ENCODE data around the gene JAGN1.

JAGN1 gene

DNA sequence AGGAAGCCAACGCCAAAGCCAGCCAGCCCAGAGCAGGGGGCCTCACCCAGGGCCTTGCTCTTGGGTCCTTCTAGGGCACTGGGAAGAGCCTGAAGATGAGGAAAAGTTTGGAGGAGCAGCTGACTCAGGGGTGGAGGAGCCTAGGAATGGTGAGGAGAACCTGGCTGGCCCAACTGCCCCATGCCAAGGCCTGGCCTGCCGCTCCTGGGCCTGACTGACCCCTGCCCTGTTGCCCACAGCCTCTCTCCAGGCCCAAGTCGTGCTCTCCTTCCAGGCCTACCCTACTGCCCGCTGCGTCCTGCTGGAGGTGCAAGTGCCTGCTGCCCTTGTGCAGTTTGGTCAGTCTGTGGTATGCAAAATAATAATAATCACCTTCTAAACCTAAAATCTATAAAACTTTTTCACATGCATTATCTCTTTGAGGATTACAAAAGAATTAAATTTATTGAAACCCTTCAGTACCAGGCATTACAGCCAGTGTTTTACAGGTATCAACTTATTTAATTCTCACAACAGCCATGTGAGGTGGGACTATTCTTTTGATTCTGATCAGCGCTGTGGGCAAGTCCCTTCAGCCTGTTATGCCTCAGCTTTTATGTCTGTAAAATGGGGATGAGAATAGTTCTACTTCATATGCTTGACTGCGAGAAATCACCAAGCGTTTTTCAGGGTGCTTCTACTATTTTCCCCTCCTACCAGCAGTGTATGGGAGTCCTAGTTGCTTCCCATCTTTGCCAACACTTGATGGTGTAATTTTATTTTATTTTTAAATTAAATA lies 28.0 kb downstream of the JAGN1 start:
- TF ChIP-seq EGR1 (IDR thresholded peaks at IDR 0.05) (no peak), FOXM1 (IDR thresholded peaks at IDR 0.05; ENCODE audit: borderline replicate concordance, low read depth) (no peak), CREB1 (IDR thresholded peaks at IDR 0.05; ENCODE audit: low read depth) (no peak), RAD21 (IDR thresholded peaks at IDR 0.05; ENCODE audit: low read depth) (no peak), EP300 (IDR thresholded peaks at IDR 0.05; ENCODE audit: borderline replicate concordance) (no peak), TAF1 (IDR thresholded peaks at IDR 0.05; ENCODE audit: low read depth) (no peak), TCF12 (IDR thresholded peaks at IDR 0.05; ENCODE audit: low read depth) (no peak)
- TF ChIP-seq, protein P1, sequence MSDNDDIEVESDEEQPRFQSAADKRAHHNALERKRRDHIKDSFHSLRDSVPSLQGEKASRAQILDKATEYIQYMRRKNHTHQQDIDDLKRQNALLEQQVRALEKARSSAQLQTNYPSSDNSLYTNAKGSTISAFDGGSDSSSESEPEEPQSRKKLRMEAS (IDR thresholded peaks at IDR 0.05), result no peak
- TF ChIP-seq, protein P2, sequence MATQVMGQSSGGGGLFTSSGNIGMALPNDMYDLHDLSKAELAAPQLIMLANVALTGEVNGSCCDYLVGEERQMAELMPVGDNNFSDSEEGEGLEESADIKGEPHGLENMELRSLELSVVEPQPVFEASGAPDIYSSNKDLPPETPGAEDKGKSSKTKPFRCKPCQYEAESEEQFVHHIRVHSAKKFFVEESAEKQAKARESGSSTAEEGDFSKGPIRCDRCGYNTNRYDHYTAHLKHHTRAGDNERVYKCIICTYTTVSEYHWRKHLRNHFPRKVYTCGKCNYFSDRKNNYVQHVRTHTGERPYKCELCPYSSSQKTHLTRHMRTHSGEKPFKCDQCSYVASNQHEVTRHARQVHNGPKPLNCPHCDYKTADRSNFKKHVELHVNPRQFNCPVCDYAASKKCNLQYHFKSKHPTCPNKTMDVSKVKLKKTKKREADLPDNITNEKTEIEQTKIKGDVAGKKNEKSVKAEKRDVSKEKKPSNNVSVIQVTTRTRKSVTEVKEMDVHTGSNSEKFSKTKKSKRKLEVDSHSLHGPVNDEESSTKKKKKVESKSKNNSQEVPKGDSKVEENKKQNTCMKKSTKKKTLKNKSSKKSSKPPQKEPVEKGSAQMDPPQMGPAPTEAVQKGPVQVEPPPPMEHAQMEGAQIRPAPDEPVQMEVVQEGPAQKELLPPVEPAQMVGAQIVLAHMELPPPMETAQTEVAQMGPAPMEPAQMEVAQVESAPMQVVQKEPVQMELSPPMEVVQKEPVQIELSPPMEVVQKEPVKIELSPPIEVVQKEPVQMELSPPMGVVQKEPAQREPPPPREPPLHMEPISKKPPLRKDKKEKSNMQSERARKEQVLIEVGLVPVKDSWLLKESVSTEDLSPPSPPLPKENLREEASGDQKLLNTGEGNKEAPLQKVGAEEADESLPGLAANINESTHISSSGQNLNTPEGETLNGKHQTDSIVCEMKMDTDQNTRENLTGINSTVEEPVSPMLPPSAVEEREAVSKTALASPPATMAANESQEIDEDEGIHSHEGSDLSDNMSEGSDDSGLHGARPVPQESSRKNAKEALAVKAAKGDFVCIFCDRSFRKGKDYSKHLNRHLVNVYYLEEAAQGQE (IDR thresholded peaks at IDR 0.05; ENCODE audit: low read depth), result no peak
- TF ChIP-seq, protein P3, sequence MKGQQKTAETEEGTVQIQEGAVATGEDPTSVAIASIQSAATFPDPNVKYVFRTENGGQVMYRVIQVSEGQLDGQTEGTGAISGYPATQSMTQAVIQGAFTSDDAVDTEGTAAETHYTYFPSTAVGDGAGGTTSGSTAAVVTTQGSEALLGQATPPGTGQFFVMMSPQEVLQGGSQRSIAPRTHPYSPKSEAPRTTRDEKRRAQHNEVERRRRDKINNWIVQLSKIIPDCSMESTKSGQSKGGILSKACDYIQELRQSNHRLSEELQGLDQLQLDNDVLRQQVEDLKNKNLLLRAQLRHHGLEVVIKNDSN (IDR thresholded peaks at IDR 0.05), result no peak

DNA sequence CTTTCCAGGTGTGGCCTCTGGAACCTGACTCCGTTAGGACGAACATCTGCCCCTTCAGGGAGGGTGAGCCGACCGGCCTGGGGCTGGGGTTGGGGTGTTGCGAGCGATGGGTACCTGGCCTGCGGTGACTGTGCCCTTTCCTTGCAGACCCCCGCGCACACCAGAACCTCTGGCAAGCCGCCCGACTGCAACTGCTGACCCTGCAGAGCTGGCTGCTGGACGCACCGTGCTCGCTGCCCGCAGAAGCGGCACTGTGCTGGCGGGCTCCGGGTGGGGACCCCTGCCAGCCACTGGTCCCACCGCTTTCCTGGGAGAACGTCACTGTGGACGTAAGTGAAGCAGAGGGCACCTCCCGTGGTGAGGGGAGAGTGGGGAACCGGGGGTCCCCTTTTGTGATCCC lies 37.7 kb downstream of the JAGN1 start:
- TF ChIP-seq, protein P3 (IDR thresholded peaks at IDR 0.05), result no peak
- TF ChIP-seq TCF12 (IDR thresholded peaks at IDR 0.05; ENCODE audit: low read depth), result no peak
- no peak for TF ChIP-seq TAF1 (IDR thresholded peaks at IDR 0.05; ENCODE audit: low read depth)
- TF ChIP-seq, protein P2 (IDR thresholded peaks at IDR 0.05; ENCODE audit: low read depth), result no peak
- TF ChIP-seq RAD21 (IDR thresholded peaks at IDR 0.05; ENCODE audit: low read depth), result no peak
- TF ChIP-seq NFIC (IDR thresholded peaks at IDR 0.05), result no peak

DNA sequence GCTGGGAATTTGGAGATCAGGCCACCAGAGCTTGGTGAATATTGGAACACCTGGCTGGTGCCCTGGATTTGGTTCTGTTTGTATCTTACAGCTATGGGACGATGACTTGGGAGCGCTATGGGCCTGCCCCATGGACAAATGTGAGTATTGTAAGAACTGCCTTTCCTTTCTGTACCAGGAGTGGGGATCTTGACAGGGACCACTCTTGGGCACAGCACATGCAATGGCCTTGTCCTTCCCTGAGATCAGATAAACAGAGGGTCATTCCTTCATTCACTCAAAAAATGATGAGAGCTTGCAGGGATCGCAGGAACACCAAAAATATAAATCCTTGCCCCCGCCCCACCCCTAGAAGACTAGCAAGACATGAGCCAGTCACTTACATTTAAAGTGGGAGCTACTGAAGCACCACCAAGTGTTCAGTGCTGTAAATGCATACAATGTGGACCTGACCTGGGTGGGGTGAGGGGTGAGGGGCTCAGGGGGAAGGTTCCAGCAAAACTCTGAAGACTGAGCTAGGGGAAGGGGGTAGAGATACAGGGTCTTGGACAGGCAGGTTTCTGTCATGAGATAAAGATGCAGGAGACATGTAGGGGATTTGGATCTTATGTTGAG lies 40.5 kb downstream of the JAGN1 start:
- TF ChIP-seq YY1 (IDR thresholded peaks at IDR 0.05; ENCODE audit: low read depth) (no peak), TAF1 (IDR thresholded peaks at IDR 0.05; ENCODE audit: low read depth) (no peak), RAD21 (IDR thresholded peaks at IDR 0.05; ENCODE audit: low read depth) (peak; percentile 22), NFIC (IDR thresholded peaks at IDR 0.05) (no peak), FOXM1 (IDR thresholded peaks at IDR 0.05; ENCODE audit: borderline replicate concordance, low read depth) (no peak), ZBTB7A (IDR thresholded peaks at IDR 0.05; ENCODE audit: low read depth) (no peak)
- TF ChIP-seq, protein P3 (IDR thresholded peaks at IDR 0.05), result no peak

DNA sequence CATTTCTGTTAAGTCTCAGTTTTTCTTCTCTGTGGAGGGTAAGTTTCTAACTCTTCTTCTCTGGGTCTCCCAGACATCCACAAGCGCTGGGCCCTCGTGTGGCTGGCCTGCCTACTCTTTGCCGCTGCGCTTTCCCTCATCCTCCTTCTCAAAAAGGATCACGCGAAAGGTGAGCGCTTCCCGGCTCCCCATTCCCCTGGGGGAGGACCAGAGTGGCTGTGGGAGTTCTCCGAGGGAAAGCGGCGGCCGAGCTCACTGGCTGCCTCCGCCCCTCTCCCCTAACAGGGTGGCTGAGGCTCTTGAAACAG lies 42.1 kb downstream of the JAGN1 start:
- TF ChIP-seq TCF12 (IDR thresholded peaks at IDR 0.05; ENCODE audit: low read depth), result no peak
- no peak for TF ChIP-seq CREB1 (IDR thresholded peaks at IDR 0.05; ENCODE audit: low read depth)
- TF ChIP-seq YY1 (IDR thresholded peaks at IDR 0.05; ENCODE audit: low read depth), result no peak

DNA sequence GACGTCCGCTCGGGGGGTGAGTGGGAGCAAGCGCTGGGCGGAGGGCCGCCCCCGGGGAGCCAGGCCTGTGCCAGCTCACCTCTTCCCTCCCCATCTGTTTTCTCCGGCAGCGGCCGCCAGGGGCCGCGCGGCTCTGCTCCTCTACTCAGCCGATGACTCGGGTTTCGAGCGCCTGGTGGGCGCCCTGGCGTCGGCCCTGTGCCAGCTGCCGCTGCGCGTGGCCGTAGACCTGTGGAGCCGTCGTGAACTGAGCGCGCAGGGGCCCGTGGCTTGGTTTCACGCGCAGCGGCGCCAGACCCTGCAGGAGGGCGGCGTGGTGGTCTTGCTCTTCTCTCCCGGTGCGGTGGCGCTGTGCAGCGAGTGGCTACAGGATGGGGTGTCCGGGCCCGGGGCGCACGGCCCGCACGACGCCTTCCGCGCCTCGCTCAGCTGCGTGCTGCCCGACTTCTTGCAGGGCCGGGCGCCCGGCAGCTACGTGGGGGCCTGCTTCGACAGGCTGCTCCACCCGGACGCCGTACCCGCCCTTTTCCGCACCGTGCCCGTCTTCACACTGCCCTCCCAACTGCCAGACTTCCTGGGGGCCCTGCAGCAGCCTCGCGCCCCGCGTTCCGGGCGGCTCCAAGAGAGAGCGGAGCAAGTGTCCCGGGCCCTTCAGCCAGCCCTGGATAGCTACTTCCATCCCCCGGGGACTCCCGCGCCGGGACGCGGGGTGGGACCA lies 42.6 kb downstream of the JAGN1 start:
- TF ChIP-seq, protein P1 (IDR thresholded peaks at IDR 0.05), result peak; percentile 12; the same call in 1 of the 2 replicates
- TF ChIP-seq ZBTB7A (IDR thresholded peaks at IDR 0.05; ENCODE audit: low read depth) (peak; percentile 22; the same call in 1 of the 2 replicates), NFIC (IDR thresholded peaks at IDR 0.05) (peak; percentile 53), EP300 (IDR thresholded peaks at IDR 0.05; ENCODE audit: borderline replicate concordance) (no peak), TCF12 (IDR thresholded peaks at IDR 0.05; ENCODE audit: low read depth) (no peak), RAD21 (IDR thresholded peaks at IDR 0.05; ENCODE audit: low read depth) (peak; percentile 53; the same call in 1 of the 2 replicates)

Data from Ishikawa (cell line).